Measurements from ENCODE around the gene CACNB1.

DNA sequence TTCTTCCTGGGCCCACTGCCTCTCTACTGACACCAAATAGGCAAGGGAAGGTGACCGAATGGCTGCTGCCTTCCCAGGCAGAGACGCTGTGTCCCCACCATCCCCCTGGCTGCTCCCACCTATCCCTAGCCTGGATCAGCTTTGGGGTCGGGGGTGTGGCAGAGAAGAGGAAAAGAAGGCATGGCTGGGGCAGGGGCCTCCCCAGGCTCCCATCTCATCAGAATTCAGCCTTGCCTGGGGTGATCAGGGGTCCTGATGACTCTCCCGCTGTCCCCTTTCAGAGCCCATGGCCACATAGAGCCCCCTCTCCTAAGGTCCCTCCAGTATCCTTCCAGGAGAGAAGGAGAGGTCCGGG is 46.7 kb downstream of the CACNB1 start:
- no peak for TF ChIP-seq POLR2A (IDR thresholded peaks at IDR 0.05)
- TF ChIP-seq, protein P1, sequence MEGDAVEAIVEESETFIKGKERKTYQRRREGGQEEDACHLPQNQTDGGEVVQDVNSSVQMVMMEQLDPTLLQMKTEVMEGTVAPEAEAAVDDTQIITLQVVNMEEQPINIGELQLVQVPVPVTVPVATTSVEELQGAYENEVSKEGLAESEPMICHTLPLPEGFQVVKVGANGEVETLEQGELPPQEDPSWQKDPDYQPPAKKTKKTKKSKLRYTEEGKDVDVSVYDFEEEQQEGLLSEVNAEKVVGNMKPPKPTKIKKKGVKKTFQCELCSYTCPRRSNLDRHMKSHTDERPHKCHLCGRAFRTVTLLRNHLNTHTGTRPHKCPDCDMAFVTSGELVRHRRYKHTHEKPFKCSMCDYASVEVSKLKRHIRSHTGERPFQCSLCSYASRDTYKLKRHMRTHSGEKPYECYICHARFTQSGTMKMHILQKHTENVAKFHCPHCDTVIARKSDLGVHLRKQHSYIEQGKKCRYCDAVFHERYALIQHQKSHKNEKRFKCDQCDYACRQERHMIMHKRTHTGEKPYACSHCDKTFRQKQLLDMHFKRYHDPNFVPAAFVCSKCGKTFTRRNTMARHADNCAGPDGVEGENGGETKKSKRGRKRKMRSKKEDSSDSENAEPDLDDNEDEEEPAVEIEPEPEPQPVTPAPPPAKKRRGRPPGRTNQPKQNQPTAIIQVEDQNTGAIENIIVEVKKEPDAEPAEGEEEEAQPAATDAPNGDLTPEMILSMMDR (IDR thresholded peaks at IDR 0.05) = no peak
